CD14-positive monocyte (primary cell): ENCODE results near the gene RPL35A. TPM values are rescaled to one million over a fixed set of nuclear protein-coding genes. Genes with fewer than 3 reads are reported as not detected.
A peak's percentile ranks its signal among the peaks of the same experiment; 100 is the strongest.

Source experiments
- DNase-seq, 3 donors: peaks; one replicate each; pipeline ENCODE4 v3.0.0-alpha.2; 2011 to 2022
- H2AFZ ChIP-seq: 2 replicates; pipeline ENCODE4 v1.6.0; 2012; ENCODE audit warnings: mild to moderate bottlenecking, low read depth, low read length, inconsistent platforms; ENCODE audit not compliant: insufficient read depth, poor library complexity, severe bottlenecking
- H3K27ac ChIP-seq, 2 donors: 1 replicate in 1 of 2; 2 replicates in 1 of 2; pipeline ENCODE4 v1.5.1; 2012 to 2013; ENCODE audit warnings: low read length in 2 of 2, control low read depth in 1 of 2, inconsistent platforms in 1 of 2, low read depth in 1 of 2, mild to moderate bottlenecking in 1 of 2
- H3K27me3 ChIP-seq, 2 donors: one replicate each; pipeline versions ENCODE4 v1.6.0 to v1.6.1; 2011 to 2013; ENCODE audit warnings: low read length in 2 of 2; ENCODE audit not compliant: control insufficient read depth in 2 of 2, insufficient read depth in 2 of 2
- H3K36me3 ChIP-seq, 2 donors: replicated peaks in 1 of 2; 1 replicate in 1 of 2; 2 replicates in 1 of 2; pipeline versions ENCODE4 v1.5.1 to v1.6.1; 2012 to 2013; ENCODE audit warnings: low read length in 2 of 2, control low read depth in 1 of 2, inconsistent platforms in 1 of 2, mild to moderate bottlenecking in 1 of 2; ENCODE audit not compliant: insufficient read depth in 2 of 2, control insufficient read depth in 1 of 2
- H3K4me1 ChIP-seq, 2 donors: 1 replicate in 1 of 2; 2 replicates in 1 of 2; pipeline versions ENCODE4 v1.5.1 to v1.6.1; 2012 to 2013; ENCODE audit warnings: low read length in 2 of 2, control low read depth in 1 of 2, inconsistent platforms in 1 of 2, mild to moderate bottlenecking in 1 of 2, moderate library complexity in 1 of 2; ENCODE audit not compliant: insufficient read depth in 2 of 2, control insufficient read depth in 1 of 2
- H3K4me2 ChIP-seq: replicated peaks from 2 replicates; pipeline ENCODE3; 2012; ENCODE audit warnings: low read length, moderate library complexity, mild to moderate bottlenecking; ENCODE audit not compliant: poor library complexity, severe bottlenecking; ENCODE audit errors: extremely low read depth
- H3K4me3 ChIP-seq, 3 experiments: fragments of 200-600 bp in 1 of 3; sonication (generic) in 1 of 3; replicated peaks in 1 of 3; 1 replicate in 2 of 3; 2 replicates in 1 of 3; pipeline ENCODE4 v1.5.1; 2011 to 2013; ENCODE audit warnings: low read length in 3 of 3, mild to moderate bottlenecking in 3 of 3, control low read depth in 2 of 3, low read depth in 2 of 3, inconsistent platforms in 1 of 3, moderate library complexity in 1 of 3
- H3K79me2 ChIP-seq: 2 replicates; pipeline ENCODE4 v1.6.0; 2012; ENCODE audit warnings: mild to moderate bottlenecking, control low read depth, inconsistent platforms, low read length, moderate library complexity; ENCODE audit not compliant: insufficient read depth
- H3K9ac ChIP-seq: 2 replicates; pipeline ENCODE4 v1.6.0; 2017; ENCODE audit warnings: low read length, mild to moderate bottlenecking; ENCODE audit not compliant: insufficient read depth, poor library complexity, severe bottlenecking
- H3K9me3 ChIP-seq, 2 donors: replicated peaks in 1 of 2; 1 replicate in 1 of 2; 2 replicates in 1 of 2; pipeline versions ENCODE4 v1.5.1 to v1.6.1; 2012 to 2013; ENCODE audit warnings: low read length in 2 of 2, control low read depth in 1 of 2; ENCODE audit not compliant: control insufficient read depth in 1 of 2, insufficient read depth in 1 of 2
- H4K20me1 ChIP-seq: 2 replicates; pipeline ENCODE4 v1.6.0; 2012; ENCODE audit warnings: mild to moderate bottlenecking, low read length, control low read depth, moderate library complexity; ENCODE audit not compliant: insufficient read depth
- H3K27ac Mint-ChIP-seq, 7 donors: one replicate each; pipeline ENCODE4 v1.8.0; 2020; ENCODE audit warnings: mild to moderate bottlenecking in 7 of 7, mixed read lengths in 7 of 7, moderate library complexity in 6 of 7, inconsistent platforms in 2 of 7
- H3K27me3 Mint-ChIP-seq, 3 donors: one replicate each; pipeline ENCODE4 v1.8.0; 2021 to 2022; ENCODE audit warnings: low read depth in 3 of 3, mild to moderate bottlenecking in 3 of 3, mixed read lengths in 3 of 3, moderate library complexity in 3 of 3, inconsistent platforms in 1 of 3
- H3K36me3 Mint-ChIP-seq, 2 donors: one replicate each; pipeline ENCODE4 v1.8.0; 2020; ENCODE audit warnings: mixed read lengths in 2 of 2, inconsistent platforms in 1 of 2, mild to moderate bottlenecking in 1 of 2
- H3K4me1 Mint-ChIP-seq: one replicate; pipeline ENCODE4 v1.8.0; 2020; ENCODE audit warnings: mild to moderate bottlenecking, mixed read lengths
- H3K4me3 Mint-ChIP-seq, 2 donors: one replicate each; pipeline ENCODE4 v1.8.0; 2020; ENCODE audit warnings: mild to moderate bottlenecking in 2 of 2, mixed read lengths in 2 of 2, moderate library complexity in 1 of 2
- H3K9me3 Mint-ChIP-seq, 7 donors: one replicate each; pipeline ENCODE4 v1.8.0; 2020 to 2022; ENCODE audit warnings: mixed read lengths in 7 of 7, mild to moderate bottlenecking in 6 of 7, moderate library complexity in 6 of 7, inconsistent platforms in 2 of 7
- WGBS: methylation state at CpG from one replicate; pipeline ENCODE4 v1.1.5; 2013; ENCODE audit warnings: missing lambda C conversion rate; ENCODE audit not compliant: insufficient coverage; 5-methylcytosine and 5-hydroxymethylcytosine counted together
- intact Hi-C, 2 donors: fragments of 100-400 bp; cut with micrococcal nuclease; formaldehyde crosslinking; loops; one replicate each; pipeline versions ENCODE4 v1.15.0 to v1.15.1; 2023
- polyA plus RNA-seq, 3 donors: library from polyadenylated mRNA; depleted of rRNA in 1 of 3; unstranded in 2 of 3; stranded (reverse) in 1 of 3; fragments of 300-500 nt in 2 of 3; fragments of >200 nt in 1 of 3; fragmentation: Illumina TruSeq in 2 of 3; gene quantifications; 1 replicate in 2 of 3; 2 replicates in 1 of 3; pipeline ENCODE4 v1.2.3, GENCODE V29; 2012 to 2021
- TF ChIP-seq, protein P1 (sequence below): fragments of 200-600 bp; IDR thresholded peaks from one replicate; pipeline ENCODE4 v1.8.0; 2022; ENCODE audit warnings: antibody characterized with exemption, mild to moderate bottlenecking

The RPL35A gene
- polyA plus RNA-seq, 3 donors, result 882 to 1,113 (median 975) TPM

DNA sequence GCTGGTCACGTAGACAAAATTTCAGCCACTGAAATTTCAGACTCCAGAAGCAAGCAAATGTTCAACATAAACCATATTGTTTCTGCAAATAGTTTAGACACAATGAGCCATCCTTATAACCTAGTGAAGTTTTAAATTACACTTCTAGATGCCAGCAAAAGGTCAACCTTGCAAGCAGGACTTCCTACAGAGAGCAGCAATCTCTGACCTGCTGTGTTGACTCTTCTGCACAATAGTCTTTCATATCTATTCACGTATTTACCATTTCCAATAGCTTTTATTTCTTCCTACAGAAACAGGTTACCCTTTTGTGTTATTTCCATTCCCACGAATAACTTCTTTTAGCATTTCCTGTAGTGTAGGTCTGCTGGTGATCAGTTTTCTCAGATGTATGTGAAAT, 20.6 kb downstream of the RPL35A start:
- Mint-ChIP-seq H3K4me1 (no peaks in the 10 kb centered on the region), H3K27me3 (peaks cover 0 to 1% (median 0%) of the 10 kb centered on the region in 3 donors), H3K4me3 (no peak overlapping the region), H3K9me3 (peaks cover 10 to 41% (median 30%) of the 10 kb centered on the region in 7 donors), H3K36me3 (peaks cover 0 to 2% of the 10 kb centered on the region in 2 donors), H3K27ac (no peak overlapping the region)
- Histone ChIP-seq H3K9me3 (peaks cover 18 to 21% of the 10 kb centered on the region in 2 donors), H3K9ac (no peak overlapping the region), H3K27me3 (no peaks in the 10 kb centered on the region), H3K79me2 (no peaks in the 10 kb centered on the region), H3K4me3 (no peak overlapping the region), H3K4me1 (no peaks in the 10 kb centered on the region), H3K4me2 (no peak overlapping the region), H4K20me1 (no peaks in the 10 kb centered on the region), H3K27ac (no peak overlapping the region), H2AFZ (no peak overlapping the region), H3K36me3 (no peaks in the 10 kb centered on the region)
- TF ChIP-seq, protein P1, sequence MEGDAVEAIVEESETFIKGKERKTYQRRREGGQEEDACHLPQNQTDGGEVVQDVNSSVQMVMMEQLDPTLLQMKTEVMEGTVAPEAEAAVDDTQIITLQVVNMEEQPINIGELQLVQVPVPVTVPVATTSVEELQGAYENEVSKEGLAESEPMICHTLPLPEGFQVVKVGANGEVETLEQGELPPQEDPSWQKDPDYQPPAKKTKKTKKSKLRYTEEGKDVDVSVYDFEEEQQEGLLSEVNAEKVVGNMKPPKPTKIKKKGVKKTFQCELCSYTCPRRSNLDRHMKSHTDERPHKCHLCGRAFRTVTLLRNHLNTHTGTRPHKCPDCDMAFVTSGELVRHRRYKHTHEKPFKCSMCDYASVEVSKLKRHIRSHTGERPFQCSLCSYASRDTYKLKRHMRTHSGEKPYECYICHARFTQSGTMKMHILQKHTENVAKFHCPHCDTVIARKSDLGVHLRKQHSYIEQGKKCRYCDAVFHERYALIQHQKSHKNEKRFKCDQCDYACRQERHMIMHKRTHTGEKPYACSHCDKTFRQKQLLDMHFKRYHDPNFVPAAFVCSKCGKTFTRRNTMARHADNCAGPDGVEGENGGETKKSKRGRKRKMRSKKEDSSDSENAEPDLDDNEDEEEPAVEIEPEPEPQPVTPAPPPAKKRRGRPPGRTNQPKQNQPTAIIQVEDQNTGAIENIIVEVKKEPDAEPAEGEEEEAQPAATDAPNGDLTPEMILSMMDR, result no peak
- intact Hi-C loops, result no loop called here
- WGBS, result 71% methylated on average over 1 of the region's 3 CpGs
- DNase-seq, result no peak

DNA sequence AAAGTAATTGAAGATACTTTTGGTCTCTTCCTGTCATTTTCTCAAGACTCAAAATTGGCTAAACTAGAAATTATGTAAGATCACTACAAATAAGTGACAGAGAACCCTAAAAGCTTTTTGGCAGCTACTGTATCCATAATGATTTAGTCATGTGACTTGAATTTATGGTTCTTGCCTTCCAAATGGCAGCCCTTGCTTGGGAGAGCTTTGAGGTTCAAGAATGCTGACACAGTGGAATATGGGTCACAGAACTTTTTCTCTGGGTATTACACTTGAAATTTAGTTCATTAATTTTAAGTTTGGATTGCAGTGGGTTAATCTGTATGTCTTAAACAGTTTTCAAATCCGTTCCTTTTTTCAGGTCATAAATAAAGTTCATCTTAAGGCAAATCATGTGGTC, 24.0 kb downstream of the RPL35A start:
- Histone ChIP-seq H3K79me2 (no peaks in the 10 kb centered on the region), H3K9me3 (peaks cover 0 to under 1% of the 10 kb centered on the region in 2 donors), H3K27ac (no peak overlapping the region), H3K36me3 (no peaks in the 10 kb centered on the region), H3K4me3 (no peak overlapping the region), H2AFZ (no peak overlapping the region), H3K9ac (no peak overlapping the region), H3K27me3 (no peaks in the 10 kb centered on the region), H4K20me1 (no peaks in the 10 kb centered on the region), H3K4me1 (no peaks in the 10 kb centered on the region), H3K4me2 (no peak overlapping the region)
- peaks cover 0 to 1% (median 0%) of the 10 kb centered on the region in 3 donors for H3K27me3 Mint-ChIP-seq
- WGBS, result no CpG with 5 or more reads among the region's 1 CpG
- peaks cover 4 to 13% (median 7%) of the 10 kb centered on the region in 7 donors for H3K9me3 Mint-ChIP-seq
- no peak for DNase-seq
- H3K27ac Mint-ChIP-seq, result peak overlapping the region in 1 of 7 donors; percentile 13
- H3K36me3 Mint-ChIP-seq, result no peaks in the 10 kb centered on the region
- H3K4me1 Mint-ChIP-seq, result no peaks in the 10 kb centered on the region
- intact Hi-C loops, result no loop called here
- H3K4me3 Mint-ChIP-seq, result no peak overlapping the region
- TF ChIP-seq, protein P1, result no peak
